GM21447 (cell line): ENCODE results near the gene VILL.

Experiments
- ATAC-seq: cut with Tn5 transposase; IDR thresholded peaks from one replicate; pipeline ENCODE4 v1.9.1; 2021; ENCODE audit not compliant: unreplicated experiment

Gene VILL

DNA sequence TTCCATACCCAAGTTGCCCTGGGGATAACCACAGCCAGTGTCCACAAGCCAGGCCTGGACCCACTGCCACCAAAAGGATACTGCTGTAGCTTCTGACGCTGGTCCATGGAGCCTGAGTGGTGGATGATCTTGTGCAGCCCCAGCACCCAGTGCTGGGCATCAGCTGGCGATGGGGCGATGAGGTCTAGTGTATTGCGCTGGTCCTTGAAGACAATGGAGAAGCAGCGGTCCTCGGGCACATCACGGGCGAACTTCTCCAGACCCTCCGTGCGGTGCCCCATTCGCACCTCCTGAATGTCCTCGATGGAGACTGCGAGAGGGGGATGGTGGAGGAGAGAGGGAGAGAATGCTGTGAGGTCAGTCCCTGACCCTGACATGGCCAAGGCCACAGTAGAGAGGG lies 25.8 kb downstream of the VILL start:
- no peak for ATAC-seq

DNA sequence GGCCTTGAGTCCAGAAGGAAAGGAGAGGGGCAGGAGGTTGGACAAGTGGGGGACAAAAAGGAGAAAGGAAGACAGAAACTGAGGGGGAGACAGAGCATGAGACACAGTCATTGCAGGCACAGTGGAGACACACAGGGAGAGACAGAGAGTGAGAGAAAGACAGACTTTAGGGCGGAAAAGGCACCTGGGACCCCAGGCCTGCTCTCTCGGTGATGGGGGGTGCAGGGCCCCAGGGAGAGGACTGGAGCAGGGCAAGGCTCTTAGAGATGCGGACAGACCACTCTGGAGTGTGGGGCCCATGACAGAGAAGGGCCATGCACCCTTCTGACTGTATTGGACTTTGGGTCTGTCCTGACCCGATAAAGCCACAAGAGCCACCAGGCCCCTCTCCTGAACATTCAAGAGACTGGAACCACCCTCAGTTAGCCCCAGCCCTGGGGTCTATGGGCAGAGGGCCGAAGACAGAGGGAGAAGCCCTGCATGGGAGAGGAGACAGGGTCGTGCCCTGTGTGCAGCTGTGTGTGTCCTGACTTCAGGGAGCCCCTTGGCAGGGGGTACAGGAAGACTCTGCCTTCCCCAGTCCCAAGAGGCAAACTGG lies 26.4 kb downstream of the VILL start:
- ATAC-seq = no peak

DNA sequence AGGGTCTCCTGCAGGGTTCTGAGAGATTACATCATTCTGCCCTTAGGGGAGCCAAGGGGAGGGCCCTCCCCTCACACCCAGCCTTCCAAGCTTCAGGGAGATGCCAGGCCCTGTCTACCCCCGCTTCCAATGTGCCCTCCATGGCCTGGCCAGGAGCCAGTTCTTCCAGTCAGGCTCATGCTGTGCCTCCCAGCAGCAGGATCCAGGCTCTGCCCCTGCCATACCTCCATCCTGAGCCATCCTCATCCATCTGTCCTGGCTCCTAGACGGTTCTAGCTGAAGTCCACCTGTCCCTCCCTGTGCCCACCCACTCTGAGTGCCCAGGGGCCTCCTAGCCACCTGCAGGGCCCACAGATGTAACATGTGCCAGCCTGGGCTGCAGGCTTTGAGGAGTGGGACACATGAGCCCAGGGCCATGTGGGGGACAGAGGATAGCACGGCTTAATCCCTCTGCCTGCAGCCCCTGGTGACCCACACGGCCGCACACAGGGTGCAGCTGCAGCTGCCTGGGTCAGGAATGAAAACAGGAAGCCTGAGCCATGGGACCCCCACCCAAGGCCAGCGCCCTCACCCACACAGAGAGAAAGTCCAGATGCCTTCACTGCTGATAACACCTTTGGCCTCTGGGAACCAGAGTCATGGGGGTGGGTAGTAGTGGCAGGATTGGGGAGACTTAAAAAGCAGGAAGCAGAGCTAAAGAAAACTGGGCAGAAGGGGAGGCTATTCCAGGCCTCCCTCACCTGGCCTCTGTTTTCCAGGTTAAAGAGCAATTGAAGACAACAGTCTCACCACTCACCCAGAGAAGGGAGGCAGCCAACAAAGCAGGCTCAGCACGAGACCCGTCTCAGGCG lies 27.1 kb downstream of the VILL start:
- no peak for ATAC-seq

DNA sequence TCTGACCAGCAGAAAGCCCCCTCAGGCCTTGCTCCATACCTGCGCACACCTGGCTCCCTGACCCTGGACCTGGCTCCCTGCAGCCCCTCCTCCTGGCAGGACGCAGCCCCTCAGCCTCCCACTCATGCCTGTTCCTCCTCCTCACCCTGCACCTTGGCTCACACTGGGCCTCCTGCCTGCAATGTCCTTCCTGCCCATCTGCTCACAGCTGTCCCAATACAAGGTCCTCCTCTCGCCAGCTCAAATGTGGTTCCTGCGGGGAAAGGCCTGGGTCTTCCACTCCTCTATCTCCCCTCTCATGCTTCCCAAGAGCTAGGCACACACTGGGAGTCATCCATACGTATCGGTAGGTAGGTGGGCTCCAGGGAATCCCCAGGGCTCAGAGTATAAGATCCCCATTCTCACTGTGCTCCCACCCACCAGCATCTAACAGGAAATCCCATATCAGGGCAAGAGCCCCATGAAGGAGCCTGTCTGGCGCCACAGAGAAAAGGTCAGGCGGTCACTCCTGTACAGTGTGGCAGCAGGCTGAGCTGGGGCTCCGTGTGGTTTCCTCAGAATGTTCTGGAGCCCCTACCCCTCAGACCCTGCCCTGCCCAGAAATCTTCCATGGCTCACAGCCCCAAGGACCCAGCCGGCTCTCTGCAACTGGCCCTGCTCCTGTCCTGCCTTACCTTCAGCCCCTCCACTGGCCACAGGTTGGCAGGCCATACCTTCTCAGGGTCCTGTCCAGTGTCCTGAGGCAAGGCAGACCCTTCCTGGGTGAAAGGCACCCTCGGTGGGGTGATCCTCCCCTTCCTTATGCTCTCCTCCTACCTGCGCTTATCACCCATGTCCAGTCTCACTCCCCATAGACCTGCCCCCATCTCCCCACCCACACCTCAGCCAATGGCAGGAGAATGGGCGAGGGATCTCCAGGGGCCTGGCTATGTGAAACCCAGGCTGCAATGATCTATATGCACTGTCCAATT lies 28.0 kb downstream of the VILL start:
- no peak for ATAC-seq

DNA sequence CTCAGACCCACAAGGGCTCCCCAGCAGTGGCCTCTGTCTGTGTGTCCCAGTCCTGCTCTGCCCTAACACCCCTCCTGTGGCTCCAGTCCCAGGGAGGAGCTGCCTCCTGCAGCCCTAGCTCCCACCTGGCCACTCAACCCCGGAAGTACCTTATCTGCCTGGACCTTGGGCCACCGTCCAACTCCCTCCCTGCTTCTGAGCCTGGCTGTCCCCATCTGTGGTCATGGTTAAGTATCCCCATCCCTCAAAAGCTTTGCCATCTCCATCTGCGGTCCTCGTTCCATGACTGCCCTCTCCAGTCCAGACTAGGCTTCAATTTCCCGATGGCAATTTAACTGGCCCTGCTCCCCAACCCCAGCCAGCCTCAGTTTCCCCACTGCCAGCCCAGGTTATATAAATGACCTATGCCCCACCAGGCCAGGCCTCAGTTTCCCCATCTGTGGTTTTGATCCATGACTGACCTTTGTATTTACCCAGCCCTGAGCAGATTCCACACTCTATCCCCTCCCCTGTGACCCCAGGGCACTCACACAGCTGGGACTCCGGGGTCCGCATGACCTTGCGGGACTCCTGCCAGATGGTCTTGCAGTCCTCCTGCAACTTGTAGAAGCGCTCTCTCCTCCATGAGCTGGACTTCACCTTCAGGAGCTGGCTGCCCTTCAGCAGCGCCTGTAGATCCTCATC lies 29.2 kb downstream of the VILL start:
- no peak for ATAC-seq

DNA sequence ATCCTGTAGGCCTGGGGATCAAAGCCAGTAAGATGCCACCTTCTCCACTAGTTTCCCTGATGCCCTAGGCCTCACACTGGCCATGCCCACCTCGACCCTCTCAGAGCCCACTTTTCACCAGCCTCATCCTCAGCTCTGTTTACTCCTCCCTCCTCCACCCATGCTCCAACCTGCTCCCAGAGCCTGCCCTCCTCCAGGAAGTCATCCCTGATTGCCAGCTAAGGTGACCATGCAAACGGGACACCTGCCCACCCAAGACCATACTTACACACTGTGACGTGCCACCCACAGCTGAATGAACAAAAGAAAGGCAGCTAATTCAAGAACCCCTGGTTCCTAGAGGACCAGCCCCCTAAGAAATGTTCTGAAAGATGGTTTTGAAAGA lies 29.7 kb downstream of the VILL start:
- ATAC-seq = no peak

DNA sequence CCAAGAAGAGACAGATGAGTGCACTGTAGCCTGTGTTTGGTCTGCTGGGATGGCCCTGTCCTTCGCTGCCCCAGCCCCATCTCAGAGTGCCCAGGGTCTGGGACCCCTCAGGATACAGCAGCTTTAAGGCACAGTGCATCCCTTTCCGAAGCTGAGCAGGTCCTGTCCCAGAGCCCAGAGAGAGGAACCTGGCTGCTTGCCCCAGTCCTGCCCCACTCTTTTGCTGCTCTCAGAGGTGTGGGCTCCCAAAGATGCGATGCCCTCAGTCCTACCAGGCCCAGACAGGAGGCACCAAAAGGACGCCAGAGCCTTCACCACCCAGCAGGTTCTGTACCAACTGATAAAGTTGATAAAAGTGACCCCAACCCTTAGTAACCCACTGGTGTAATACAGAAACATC lies 30.6 kb downstream of the VILL start:
- no peak for ATAC-seq

DNA sequence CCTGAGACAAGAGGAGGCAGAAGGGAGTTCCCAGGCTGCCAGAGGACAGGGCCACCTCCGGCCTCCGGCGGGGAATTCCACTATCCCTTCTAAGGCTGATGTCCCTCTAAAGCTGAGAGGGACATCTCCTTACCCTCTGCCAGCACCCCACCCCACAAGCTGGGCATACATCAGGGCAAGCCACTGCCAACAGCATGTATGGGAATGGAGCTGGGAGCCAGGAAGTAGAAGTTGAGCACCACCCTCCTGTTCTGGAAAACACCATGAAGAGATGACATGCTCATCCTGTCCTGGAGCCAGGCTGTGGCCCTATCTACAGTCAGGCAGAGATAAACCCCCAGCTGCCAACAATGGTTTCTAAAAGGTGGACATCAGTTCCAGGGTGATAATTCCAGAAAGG lies 31.7 kb downstream of the VILL start:
- no peak for ATAC-seq

DNA sequence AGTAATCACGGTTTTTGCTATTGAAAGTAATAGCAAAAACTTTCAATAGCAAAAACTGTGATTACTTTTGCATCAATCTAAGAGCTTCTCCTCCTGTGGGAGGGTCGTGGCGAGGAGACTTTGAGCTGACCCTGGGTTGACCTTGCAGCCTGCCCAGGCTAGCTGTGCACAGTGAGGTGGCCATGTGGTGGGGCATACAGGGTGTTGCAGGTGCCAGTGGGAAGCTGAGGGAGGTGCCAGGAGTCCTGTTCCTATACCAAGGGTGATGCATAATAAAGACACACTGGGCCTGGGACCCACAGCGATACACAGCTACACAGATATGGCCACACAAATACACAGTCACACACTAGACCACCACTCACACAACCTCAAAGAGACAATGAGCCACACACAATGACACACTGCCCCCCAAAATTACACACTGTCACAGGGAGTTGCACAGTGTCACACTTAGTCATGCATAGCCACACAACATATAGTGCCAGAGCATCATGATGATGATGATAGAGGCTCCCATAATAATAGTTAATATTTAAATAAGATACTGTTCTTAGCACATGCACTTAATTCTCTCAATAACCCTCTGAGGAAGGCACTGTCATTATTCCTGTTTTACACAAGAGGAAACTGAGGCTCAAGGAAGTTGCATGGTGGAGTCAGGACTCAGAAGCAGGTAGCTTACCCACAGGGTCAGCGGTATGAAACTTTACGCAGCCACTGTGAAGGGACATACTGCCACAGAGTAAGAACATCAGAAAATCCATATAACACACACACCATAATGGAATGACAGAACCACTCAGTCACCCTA lies 32.5 kb downstream of the VILL start:
- ATAC-seq = no peak

DNA sequence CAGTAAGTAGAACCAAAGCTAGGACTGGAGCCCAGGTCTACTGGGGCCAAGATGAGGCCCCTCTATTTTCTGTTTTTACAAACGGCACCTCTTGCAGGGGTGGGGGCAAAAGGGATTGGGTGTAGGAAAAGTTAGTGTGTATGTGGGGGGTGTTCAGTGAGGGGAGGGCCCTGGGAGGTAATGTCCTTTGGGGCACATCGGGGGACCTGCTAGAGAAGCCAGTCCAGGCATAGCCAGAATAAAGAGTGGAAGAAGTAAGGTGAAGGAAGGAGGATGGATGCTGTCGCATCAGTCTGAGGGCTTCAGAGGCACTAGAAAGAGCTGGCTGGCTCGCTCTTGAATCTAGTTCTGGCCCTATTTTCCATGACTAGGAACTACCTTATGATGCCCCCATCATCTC lies 36.3 kb downstream of the VILL start:
- ATAC-seq = no peak

DNA sequence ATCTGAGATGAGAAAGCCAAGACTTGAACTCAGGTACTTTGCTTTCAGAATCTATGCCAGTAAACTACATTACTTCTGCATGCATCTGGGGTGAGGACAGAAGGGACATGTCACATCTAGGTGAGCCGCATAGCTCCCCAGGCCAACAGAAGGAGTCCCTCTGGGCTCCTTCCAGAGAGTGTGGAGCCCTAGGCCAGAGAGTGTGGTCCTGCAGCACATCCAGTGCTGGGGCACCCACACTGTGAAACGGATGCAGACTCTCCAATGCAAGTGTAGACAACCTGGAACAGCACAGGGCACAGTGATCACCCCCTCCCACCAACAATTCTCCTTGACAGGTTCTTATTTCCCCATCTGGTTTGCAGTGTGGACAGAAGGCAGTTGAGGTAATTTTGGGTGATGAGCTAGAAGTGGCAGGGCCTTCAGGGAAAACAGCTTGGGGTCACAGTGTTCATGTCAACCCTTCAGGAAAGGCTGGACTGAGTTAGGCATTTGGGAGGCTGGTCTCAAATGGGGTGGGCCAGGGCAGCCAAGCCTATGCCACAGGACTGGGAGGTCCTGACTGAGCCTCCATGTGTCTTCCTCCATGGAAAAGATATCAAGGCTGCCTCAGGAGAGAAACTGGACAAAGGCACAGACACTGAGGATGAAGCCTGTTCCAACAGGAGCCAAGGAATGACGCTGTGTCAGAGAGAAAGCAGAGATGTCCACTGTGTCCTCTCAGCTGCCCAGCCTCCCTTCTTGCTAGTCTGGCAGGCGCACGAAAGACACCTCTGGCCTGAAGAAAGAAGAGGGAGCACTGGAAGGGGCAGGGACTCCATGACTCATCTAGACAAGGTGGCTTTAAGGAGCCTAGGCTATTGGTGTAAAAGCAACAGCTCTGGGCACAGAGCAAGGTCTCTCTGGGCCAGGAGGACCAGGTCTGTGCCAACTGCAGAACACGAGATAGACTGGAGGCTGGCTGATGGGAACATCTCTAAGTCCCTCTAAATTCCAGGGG lies 37.2 kb downstream of the VILL start:
- no peak for ATAC-seq

DNA sequence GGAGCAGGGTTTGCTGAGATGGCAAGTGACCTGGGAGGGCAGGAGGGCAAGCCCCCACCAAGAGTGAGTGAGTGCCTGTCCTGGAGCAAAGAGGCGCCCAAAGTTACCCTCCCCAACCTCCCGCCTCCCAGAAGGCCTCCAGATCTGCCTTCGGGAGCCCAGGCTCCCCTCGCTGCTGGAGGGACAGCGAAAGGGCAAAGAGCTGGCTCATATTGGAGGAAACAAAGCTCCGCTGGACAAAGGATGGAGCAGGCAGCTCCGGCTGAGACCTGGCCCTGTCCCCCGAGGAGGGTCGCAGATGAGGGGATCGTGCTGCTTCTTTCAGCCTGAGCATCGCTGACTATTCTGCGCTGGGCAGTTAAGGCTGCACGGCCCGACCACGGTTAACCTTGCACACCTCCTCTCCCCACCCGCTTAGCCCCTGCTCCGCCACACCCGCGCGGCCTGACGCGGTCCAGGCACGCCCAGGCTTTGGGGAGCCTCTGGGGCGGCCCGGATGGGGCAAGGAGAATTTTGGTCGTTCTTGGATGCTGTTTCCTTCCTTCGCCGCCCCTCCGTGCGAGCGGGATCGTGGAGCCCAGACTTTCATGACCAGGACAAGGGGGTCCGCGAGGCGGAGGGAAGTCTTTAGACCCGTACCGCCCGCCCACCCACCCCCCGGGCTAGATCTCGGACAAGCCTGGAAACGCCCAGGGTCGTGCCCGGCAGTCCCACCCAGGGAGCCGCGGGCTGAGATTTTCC lies 38.2 kb downstream of the VILL start:
- ATAC-seq = no peak

DNA sequence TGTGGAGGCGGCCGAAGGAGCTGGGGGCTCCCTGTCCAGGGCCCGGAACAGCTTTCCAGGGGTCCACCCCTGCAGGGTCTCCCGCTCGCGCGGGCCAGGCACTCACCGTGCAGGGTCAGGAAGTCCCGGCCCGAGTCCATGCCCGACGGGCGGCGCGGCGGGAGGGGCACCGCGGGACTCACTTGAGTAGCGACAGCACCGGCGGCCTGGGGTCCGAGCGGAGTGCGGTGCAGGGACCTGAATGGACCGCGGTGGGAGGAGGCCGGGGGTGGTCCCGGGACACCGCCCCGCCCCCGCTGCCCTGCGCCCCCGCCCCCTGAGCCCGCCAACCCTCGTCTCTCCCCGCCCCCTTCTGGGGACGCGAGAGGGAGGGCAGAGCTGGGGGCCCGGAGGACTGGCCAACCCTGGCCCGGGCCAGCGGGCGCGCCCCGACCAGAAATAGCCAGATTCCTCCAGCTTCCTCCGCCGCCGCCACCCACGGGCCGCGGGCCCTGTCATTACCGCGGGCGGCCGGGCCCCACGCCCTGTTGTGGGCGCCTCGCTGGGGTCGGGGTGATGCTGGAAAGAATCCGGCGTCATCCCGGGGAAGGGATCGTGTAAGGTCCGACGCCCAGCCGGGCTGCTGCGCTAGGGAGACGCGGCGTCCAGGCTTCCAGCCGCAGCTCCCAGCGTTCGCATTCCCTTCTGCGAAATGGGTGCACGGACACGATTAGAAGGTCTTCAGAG lies 39.0 kb downstream of the VILL start, which contains the start of gene PLCD1:
Gene PLCD1 (minus strand): TSS at position 243 of the 726 bp plus-strand sequence. CDS start 103 bp downstream, at position 140.
- no peak for ATAC-seq

DNA sequence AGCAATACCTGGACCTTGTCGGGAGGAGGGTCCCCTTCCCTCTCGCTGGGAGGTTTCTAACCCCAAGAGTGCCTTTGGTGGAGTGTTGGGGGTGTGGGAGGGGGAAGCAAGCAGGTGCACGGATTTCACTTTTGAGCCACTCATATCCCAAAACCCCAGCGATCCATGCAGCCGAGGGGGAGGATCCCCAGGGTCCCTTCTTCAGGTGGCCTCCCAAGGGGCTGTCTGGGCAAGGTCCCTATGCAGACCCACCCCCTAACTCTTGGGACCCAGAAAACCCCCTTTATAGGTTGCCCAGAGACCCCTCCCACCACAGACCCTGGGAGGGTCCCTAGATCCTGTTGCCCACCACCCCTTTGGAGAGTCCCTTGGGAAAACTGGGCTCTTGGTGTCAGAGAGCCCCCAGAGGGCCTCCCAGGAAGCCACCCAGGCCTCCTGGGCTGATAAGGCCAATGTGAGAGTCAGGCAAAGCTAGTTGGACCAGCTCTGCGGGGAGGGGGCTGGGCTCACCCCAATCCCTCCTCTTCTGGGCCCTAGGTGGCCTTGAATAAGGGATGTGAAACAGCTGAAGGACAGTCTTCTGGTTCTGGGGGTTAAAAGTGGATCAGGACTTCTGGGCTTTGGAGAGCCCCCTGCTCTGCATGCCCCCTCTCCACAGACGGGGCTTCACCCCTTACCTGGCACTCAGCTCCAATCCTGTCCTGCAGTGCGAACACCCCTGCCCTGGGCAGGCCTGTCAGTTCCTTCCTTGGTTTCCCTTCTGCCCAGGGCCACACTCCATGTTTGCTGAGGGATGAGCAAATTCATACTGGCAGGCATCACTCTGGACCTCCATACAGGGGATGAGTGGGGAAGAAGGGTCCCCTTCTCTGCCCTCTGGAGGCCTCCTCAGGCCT lies 39.8 kb downstream of the VILL start:
- no peak for ATAC-seq

DNA sequence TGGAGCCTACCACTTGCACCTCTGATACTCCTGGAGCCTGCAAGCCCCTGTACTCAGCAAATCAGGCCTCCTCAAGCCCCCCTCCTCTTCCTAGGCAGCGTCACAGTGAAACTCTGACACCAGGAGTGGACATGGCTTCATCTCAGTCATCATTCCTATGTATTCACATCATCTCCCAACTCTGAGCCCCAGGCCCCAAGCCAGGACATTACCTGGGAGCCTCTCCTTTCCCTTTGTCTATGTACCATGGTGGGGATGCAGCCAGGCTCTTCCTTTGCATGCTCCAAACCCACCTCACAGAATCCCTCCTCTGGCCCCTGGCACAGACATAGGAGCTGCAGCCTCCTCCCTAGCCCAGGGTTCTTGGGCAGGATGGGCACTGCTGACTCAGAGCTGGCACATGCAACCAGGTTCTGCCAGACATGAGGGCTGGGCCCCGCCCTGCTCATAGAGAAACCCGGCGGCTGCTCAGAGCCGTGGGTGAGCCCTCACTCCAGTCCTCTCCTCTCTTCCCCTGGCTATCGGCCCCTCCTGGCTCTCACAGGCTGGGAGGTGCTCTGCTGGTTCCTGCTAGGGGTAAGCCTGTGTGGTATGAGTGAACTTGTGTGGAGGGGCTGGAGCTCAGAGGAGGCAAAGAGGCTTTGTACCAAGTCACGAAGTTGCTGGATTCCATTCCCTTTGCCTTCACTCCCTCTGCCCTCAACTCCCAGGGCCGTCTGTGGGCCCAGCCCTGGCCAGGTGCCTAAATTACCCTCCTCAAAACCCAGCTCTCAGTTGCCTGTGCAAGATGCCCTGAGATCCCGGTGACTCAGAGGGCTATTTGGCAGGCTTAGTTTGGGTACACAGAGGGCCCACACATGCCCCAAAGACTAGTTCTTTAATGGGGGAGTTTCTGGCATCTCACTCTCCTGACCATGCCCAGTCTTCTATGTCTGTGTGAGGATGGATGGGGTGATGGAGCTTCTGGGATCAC lies 40.7 kb downstream of the VILL start:
- no peak for ATAC-seq
